Tibial nerve (tissue), 4 donors: ENCODE results near the gene CLCN7. TPM values are rescaled to one million over a fixed set of nuclear protein-coding genes. Genes with fewer than 3 reads are reported as not detected.

ENCODE experiments used
- DNase-seq, 2 donors: peaks; one replicate each; pipeline ENCODE4 v3.0.0-alpha.2; 2019; ENCODE audit warnings: low spot score in 2 of 2
- H3K27ac ChIP-seq, 4 donors: fragments of 200-600 bp; sonication (generic) in 3 of 4; one replicate each; pipeline ENCODE4 v1.5.1; 2017 to 2019; ENCODE audit warnings: mild to moderate bottlenecking in 1 of 4
- H3K27me3 ChIP-seq, 2 donors: fragments of 200-600 bp; sonication (generic) in 1 of 2; one replicate each; pipeline versions ENCODE4 v1.5.1 to v1.6.0; 2017 to 2019
- H3K36me3 ChIP-seq, 3 donors: fragments of 200-600 bp; sonication (generic); one replicate each; pipeline ENCODE4 v1.5.1; 2018 to 2019
- H3K4me1 ChIP-seq, 4 donors: fragments of 200-600 bp; sonication (generic) in 3 of 4; one replicate each; pipeline ENCODE4 v1.5.1; 2017 to 2019
- H3K4me3 ChIP-seq, 4 donors: fragments of 200-600 bp; sonication (generic) in 3 of 4; one replicate each; pipeline ENCODE4 v1.5.1; 2017 to 2019; ENCODE audit warnings: mild to moderate bottlenecking in 1 of 4, moderate library complexity in 1 of 4
- H3K9me3 ChIP-seq, 4 donors: fragments of 200-600 bp; sonication (generic) in 3 of 4; one replicate each; pipeline ENCODE4 v1.5.1; 2017 to 2019
- CTCF ChIP-seq, 5 experiments: fragments of 200-600 bp in 3 of 5; fragments of 450-650 bp in 2 of 5; sonication (generic) in 3 of 5; IDR thresholded peaks; one replicate each; pipeline ENCODE4 v1.5.1; 2016 to 2019; ENCODE audit warnings: antibody characterized with exemption in 5 of 5, mild to moderate bottlenecking in 3 of 5, moderate library complexity in 2 of 5
- EP300 ChIP-seq, 2 donors: sonication (generic); formaldehyde crosslinking; IDR thresholded peaks; one replicate each; pipeline ENCODE4 v1.6.1; 2017; ENCODE audit warnings: antibody characterized with exemption in 2 of 2, mild to moderate bottlenecking in 1 of 2
- POLR2A ChIP-seq, 2 donors: fragments of 450-650 bp; IDR thresholded peaks; one replicate each; pipeline ENCODE4 v1.6.1; 2017; ENCODE audit warnings: antibody characterized with exemption in 2 of 2, mild to moderate bottlenecking in 2 of 2, moderate library complexity in 2 of 2
- WGBS, 2 donors: methylation state at CpG; one replicate each; pipeline ENCODE4 v1.1.5; 2018; 5-methylcytosine and 5-hydroxymethylcytosine counted together
- total RNA-seq, 4 donors: library from RNA; depleted of rRNA; stranded (reverse); fragments of >200 nt; gene quantifications; one replicate each; pipeline ENCODE4 v1.1.0, GENCODE V29; 2016

Gene CLCN7
- 100 to 1,000 TPM in 2 of 4 donors, 10 to 100 TPM in 2; 38.7 to 136 (median 73.1) TPM for total RNA-seq

GRCh38 chr16:1474796-1475551 is at the start of gene CLCN7:
Gene CLCN7 (minus strand): TSS chr16:1475028. CDS start chr16:1474974, 54 bp downstream.
- 0 to 2% methylated on average over 16 to 50 of the region's 99 CpGs for WGBS, 2 donors
- Histone ChIP-seq H3K4me1 (peaks cover 0 to 48% (median 13%) of the 10 kb centered on the region in 4 donors), H3K27ac (peak within 1 kb of the TSS; percentile 80 to 97 (median 95)), H3K36me3 (peaks cover 0 to 6% (median 0%) of the 10 kb centered on the region in 3 donors), H3K4me3 (peak within 1 kb of the TSS; percentile 60 to 100 (median 98)), H3K27me3 (no peaks in the 10 kb centered on the region), H3K9me3 (no peaks in the 10 kb centered on the region)
- DNase-seq, result peak; percentile 92
- TF ChIP-seq POLR2A (IDR thresholded peaks at IDR 0.05) (peak; percentile 85 to 87), CTCF (IDR thresholded peaks at IDR 0.05) (peak in 2 of 5 experiments; percentile 29 to 51), EP300 (IDR thresholded peaks at IDR 0.05) (peak; percentile 62 to 93)

GRCh38 chr16:1524366-1524765 is 49.5 kb upstream of the CLCN7 start:
- no peak for TF ChIP-seq EP300 (IDR thresholded peaks at IDR 0.05)
- no peak for TF ChIP-seq CTCF (IDR thresholded peaks at IDR 0.05)
- TF ChIP-seq POLR2A (IDR thresholded peaks at IDR 0.05), result no peak
- H3K27ac ChIP-seq, result no peak overlapping the region
- no peaks in the 10 kb centered on the region for H3K27me3 ChIP-seq
- H3K4me3 ChIP-seq, result no peak overlapping the region
- peaks cover 0 to 8% (median 0%) of the 10 kb centered on the region in 4 donors for H3K4me1 ChIP-seq
- WGBS, 2 donors, result 88 to 92% methylated on average over 25 to 26 of the region's 26 CpGs
- no peaks in the 10 kb centered on the region for H3K9me3 ChIP-seq
- no peak for DNase-seq
- H3K36me3 ChIP-seq, result peaks cover 0 to 60% (median 0%) of the 10 kb centered on the region in 3 donors

- no peak overlapping the region for H3K27ac ChIP-seq
Measured at GRCh38 chr16:1523581-1524245, 48.9 kb upstream of the CLCN7 start.

GRCh38 chr16:1520461-1520860 is 45.6 kb upstream of the CLCN7 start:
- 90 to 95% methylated on average over 11 to 19 of the region's 19 CpGs for WGBS, 2 donors
- Histone ChIP-seq H3K4me3 (no peak overlapping the region), H3K9me3 (peaks cover 0 to 1% (median 0%) of the 10 kb centered on the region in 4 donors), H3K27me3 (no peaks in the 10 kb centered on the region), H3K4me1 (no peaks in the 10 kb centered on the region), H3K36me3 (peaks cover 0 to 90% (median 0%) of the 10 kb centered on the region in 3 donors), H3K27ac (no peak overlapping the region)
- TF ChIP-seq POLR2A (IDR thresholded peaks at IDR 0.05), result no peak
- no peak for TF ChIP-seq CTCF (IDR thresholded peaks at IDR 0.05)
- TF ChIP-seq EP300 (IDR thresholded peaks at IDR 0.05), result no peak
- DNase-seq, result no peak

More at GRCh38 chr16:1523581-1524245, 48.9 kb upstream of the CLCN7 start:
- no peak overlapping the region for H3K4me3 ChIP-seq
- 88 to 90% methylated on average over 18 to 30 of the region's 30 CpGs for WGBS, 2 donors
- no peaks in the 10 kb centered on the region for H3K9me3 ChIP-seq
- H3K27me3 ChIP-seq, result no peaks in the 10 kb centered on the region
- no peak for DNase-seq
- no peak for TF ChIP-seq CTCF (IDR thresholded peaks at IDR 0.05)
- H3K4me1 ChIP-seq, result peaks cover 0 to 8% (median 0%) of the 10 kb centered on the region in 4 donors
- peaks cover 0 to 66% (median 0%) of the 10 kb centered on the region in 3 donors for H3K36me3 ChIP-seq

GRCh38 chr16:1519831-1520230 is 45.0 kb upstream of the CLCN7 start:
- no peak for DNase-seq
- no peak overlapping the region for H3K27ac ChIP-seq
- TF ChIP-seq CTCF (IDR thresholded peaks at IDR 0.05), result no peak
- no peak for TF ChIP-seq EP300 (IDR thresholded peaks at IDR 0.05)
- no peak for TF ChIP-seq POLR2A (IDR thresholded peaks at IDR 0.05)
- H3K27me3 ChIP-seq, result no peaks in the 10 kb centered on the region
- peaks cover 0 to 91% (median 0%) of the 10 kb centered on the region in 3 donors for H3K36me3 ChIP-seq
- no peaks in the 10 kb centered on the region for H3K4me1 ChIP-seq
- H3K9me3 ChIP-seq, result peaks cover 0 to 7% (median 0%) of the 10 kb centered on the region in 4 donors
- no peak overlapping the region for H3K4me3 ChIP-seq
- WGBS, 2 donors, result 95 to 97% methylated on average over 14 to 16 of the region's 17 CpGs
